HG02885 (cell line): ENCODE data around the gene COX19.
"Not testable (repeated sequence)": the region's sequence is repeated elsewhere in the genome, so short reads cannot be mapped to it uniquely, and the experiment has no call there.

Experiments
- ATAC-seq: cut with Tn5 transposase; IDR thresholded peaks from one replicate; pipeline ENCODE4 v1.9.1; 2021; ENCODE audit warnings: mild to moderate bottlenecking; ENCODE audit not compliant: unreplicated experiment, poor library complexity

Gene COX19

DNA sequence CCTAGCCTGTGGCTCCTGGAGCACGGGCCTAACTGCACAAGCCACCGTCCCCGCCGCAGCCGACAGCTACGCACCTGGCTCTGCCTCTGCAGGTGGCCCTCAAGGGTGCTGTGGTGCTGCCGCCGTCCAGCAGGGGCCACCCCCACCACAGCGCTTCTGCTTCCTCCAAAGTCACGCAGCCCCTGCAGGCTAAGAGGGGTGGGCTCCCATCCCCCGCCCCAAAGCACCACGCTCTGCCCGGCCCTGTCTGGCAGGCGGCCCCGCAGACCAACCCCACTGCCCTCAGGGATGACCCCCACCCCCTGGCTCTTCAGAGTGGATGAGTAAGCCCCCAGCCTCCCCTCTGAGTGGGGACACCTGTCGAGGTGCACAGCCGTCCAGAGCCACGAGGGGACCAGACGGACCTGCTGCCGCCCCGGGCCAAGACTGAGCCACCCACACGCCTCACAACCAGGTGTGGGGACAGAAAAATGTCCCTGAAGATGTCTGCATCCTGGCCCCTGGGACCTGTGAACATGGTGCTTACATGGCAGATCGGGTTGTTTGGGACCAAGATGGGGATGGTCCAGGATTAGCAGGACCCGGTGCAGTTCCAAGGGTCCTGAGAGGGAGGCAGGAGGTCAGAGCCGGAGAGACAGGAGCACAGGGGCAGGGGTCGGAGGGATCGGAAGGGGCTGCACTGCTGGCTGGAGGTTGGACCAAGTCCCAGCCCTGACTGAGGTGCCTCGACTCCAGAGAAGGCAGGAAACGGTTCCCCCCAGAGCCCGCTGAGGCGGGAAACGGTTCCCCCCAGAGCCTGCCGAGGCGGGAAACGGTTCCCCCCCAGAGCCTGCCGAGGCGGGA is 11.9 kb downstream of the COX19 start:
- ATAC-seq = no peak

DNA sequence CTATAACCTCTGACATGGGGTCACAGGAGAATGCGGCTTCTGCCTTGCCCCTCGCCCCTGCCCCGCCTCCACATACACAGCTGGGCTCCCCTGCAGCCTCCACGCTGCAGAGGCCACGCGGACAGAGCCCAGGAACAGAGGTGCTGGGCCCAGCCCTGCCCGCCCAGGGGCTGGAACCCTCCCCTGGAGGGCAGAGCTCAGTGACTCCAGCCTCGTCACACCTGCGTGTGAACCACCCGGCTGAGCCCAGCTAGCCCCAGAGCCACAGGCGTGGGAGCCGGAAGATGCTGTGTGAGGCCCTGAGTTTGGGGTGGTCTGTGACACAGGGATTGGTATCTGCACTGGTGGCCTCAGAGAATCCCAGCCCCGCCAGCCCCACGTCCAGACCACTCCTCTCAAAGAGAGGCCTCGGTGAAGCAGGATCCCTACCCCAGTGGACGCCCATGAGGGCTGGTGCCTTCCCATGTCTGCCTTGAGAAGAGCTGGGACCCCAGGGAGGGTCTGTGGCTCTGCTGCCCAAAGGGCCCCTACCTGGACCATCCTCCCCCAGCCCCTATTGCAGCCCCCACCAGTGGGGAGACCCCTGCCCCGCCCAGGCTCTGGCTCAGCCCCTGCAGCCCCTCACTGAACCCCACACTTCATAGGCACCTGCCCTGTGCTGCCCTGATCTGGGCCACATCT is 12.8 kb downstream of the COX19 start:
- no peak for ATAC-seq

DNA sequence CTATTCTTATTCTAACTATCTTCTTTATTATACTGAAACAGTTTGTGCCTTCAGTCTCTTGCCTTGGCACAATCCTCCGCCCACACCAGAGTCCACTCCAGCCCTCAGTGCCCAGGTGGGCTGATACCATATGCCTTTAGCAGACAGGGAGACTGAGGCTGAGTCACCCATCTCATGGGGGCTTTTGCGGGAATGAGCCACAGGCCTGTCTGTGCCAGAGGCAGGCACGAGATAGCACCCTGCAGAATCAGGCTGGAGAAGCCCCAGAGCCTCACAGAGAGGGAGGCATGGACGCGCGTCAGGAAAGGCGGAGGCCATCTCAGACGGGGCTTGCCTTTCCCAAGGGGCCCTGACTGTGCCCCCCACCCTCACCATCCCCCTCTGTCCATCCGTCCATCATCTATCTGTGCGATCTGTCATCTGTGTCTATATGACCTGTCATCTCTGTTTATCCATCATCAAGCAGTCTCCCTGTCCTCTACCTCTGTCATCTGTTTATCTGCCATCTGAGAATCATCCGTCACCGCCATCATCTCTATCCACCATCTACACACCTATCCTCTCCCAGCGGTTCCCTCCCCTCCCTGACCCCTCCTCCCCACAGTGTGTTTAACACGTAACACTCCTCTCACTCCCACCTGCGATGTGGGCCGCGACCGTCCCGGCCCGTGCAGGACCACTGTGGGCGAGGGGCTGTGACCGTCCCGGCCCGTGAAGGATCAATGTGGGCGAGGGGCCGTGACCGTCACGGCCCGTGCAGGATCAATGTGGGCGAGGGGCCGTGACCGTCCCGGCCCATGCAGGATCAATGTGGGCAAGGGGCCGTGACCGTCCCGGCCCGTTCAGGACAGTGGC is 13.6 kb downstream of the COX19 start:
- no peak for ATAC-seq

DNA sequence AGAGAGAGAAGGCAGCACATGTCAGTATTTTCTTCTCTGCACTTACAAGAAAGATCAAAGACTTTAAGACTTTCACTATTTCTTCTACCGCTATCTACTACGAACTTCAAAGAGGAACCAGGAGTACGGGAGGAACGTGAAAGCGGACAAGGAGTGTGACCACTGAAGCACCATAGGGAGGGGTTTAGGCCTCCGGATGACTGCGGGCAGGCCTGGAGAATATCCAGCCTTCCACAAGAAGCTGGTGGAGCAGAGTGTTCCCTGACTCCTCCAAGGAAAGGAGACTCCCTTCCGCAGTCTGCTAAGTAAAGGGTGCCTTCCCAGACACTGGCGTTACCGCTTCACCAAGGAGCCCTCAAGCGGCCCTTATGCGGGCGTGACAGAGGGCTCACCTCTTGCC is 14.4 kb downstream of the COX19 start:
- not testable (repeated sequence) for ATAC-seq

DNA sequence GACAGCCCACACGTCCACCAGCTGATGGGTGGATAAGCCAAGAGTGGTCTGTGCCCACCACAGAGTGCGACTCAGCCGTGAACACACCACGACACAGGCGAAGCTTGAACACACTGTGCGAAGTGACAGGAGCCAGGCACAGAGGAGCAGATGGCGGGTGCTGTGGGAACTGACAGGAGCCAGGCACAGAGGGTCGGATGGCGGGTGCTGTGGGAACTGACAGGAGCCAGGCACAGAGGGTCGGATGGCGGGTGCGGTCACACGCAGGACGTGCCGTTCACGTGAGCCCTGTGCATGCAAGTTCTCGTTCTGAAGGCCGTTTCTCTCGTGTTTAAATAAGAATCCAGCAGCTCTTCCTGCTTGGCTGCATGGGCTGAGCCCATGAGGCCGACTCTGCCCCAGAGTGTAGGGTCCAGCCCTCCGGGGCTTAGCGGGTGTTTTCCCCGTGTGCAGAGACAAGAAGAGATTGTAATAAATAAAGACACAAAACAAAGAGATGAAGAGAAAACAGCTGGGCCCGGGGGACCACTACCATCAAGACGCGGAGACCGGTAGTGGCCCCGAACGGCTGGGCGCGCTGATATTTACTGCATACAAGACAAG is 15.0 kb downstream of the COX19 start:
- no peak for ATAC-seq

DNA sequence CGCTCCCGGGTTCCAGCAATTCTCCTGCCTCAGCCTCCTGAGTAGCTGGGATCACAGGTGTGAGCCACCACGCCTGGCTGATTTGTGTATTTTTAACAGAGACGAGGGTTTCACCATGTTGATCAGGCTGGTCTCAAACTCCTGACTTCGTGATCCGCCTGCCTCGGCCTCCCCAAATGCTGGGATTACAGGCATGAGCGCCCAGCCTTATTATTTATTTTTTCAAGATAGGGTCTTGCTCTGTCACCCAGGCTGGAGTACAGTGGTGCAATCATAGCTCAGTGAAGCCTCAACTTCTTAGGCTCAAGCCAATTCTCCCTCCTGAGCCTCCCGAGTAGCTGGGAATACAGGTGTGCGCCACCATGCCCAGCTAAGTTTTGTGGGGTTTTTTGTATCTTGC is 15.6 kb downstream of the COX19 start:
- ATAC-seq = not testable (repeated sequence)

DNA sequence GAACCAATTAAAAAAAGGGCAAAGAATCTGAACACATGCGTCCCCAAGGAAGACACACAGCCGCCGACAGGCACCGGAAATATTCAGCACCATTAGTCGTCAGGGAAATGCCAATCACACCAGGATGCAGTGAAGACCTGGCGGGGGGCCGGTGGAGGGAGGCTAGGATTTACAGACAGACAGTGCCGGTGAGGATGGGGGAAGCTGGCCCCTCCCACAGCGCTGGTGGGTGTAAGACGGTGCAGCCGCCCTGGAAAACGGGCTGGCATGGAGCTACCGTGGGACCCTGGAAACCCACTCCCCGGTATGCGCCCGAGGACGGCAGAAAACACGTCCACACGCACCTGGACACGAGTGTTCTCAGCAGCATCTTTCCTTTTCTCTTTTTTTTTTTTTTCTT is 16.1 kb downstream of the COX19 start:
- no peak for ATAC-seq

DNA sequence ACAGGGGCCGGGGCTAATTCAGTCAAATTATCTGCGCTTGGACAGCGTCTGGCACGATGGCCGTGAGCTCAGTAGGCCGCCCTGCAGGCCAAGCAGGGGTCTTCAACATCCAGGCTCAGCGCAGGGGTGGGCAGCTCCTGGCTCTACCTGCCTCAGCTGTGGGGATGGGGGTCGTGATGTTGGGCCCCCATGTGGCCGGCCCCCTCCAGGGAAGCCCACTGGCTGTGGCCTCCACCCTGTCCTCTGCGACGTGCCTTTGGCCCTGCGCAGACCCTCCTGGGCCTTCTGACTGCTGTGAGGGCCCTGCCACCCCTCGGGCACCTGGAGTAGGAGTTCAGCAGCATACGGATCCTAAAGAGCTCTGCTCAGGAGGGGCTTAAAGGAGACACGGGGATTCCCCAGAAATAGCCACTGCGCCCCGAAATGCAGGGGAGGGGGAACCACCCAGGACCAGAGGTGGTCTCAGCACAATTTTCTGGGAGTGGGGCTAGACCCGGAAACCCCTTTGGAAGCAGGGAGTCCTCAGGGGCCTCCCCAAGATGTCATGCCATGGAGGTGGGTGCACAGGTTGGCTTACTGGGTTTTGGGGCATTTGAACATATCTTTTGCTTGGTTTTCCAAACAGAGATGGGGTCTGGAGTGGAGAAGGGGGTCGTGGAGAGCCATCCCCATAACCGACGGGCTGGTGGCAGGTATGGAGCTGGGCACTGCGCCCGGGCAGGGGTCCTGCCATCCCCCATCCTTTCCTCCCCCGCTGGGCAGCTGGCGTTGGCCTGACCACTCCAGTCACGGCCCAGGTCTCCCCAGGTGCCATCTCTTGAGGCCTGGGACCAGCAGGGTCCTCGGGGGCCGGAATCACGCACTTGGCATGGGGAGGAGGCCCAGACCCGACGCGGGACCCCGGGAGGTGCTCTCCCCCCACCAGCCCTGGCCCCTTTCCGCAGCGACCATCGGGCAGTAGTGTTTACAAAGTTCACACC is 16.8 kb downstream of the COX19 start:
- ATAC-seq = no peak

DNA sequence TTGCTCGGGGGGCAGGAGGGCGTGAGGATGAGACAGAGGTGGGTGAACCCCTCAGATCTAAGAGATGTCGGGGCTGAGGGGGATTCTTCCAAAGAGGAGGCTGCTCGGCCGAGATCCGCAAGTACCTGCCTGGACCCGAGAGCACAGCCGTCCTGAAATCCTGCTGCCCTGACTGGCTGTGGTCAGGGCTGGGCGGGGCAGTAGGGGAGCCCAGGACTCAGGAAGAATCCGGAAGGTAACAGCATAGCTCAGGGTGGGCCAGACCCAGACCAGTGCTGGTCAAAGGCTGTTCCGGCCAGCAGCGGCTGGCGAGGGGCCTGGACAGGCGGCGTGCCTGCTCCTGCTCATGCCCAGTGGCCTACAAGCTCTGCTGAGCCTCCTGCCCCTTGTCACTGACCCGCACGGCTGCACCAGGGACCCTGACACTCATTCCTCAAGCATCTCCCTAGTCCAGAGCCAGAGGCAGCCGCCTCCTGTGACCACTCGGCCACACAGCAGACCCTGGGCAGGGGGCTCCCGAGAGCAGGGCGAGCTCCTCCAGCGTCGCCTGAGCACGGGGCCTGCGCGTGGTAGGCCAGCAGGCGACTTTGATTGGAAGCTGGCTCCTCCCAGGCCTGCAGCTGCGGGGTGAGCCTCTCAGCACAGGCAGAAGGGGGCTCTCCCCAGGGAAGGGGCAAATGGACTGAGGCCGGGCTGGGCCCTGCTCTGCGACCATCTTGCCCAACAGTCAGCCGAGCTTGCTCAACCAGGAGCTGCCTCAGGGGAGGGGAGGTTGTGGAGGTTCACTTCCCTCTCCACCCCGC is 17.7 kb downstream of the COX19 start:
- no peak for ATAC-seq

DNA sequence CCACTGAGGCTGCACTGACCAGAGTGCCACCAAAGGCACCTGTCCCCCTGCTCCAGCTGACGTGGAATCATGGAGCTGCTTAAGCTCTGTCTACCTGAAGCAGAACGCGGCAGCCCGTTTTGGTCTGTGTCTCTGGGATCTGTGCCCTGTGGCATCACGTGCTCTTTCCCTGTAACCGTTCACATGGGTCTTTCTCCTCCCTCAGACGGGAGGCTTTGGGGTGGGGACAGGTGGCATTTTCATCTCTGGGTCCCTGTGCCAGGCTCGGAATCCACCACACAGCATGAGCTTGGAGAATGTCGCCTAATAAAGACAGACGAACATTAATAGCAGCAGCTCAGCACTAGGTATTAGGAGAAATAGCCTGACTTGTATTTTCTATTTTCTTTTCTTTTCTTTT is 19.3 kb downstream of the COX19 start:
- ATAC-seq = no peak

DNA sequence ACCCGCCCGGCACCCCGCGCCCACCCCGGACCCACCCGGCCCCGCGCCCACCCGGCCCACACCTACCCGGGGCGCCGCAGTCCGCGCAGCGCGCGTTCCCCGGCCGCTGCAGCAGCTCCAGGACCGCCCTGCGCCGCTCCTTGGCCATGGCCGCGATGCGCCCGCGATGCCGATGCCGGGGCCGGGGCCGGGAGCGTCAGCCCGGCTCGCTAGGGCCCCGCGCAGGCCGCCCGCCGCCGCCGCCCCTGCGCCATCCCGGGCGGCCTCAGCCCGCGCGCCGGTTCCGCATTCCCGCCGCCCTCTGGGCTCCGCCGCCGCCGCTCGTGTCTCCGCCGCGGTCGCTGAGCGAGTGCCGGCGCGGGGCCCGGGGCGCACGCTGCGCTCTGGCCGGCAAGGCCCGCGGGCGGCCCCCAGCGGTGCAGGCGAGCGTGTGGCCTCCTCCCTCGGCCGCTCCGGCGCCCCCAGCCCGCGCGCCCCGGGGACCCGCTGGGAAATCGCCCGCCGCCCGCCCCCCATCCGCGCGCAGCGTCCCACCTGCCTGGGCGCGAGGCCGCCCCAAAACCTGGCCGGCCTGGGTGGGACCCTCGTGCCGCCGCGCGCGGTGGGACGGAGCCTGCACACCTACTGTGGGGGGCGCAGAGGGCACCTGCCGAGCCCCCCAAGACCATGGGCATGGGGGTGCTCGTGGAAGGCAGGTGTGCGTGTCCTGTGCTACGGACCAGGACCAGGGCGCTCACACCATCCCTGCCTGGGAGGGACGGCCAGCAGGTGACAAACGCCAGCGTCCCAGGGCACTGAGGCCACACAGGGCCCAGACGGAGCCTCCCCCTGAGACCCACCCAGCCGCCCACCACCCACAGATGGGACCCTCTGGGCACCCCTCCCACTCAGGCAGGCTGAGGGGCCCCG is 20.8 kb downstream of the COX19 start, which contains the start of gene ADAP1:
Gene ADAP1, minus strand, starts transcription at position 351 of the 909 bp plus-strand sequence. Its CDS starts 203 bp downstream, at position 148.
- ATAC-seq = peak; percentile 67

DNA sequence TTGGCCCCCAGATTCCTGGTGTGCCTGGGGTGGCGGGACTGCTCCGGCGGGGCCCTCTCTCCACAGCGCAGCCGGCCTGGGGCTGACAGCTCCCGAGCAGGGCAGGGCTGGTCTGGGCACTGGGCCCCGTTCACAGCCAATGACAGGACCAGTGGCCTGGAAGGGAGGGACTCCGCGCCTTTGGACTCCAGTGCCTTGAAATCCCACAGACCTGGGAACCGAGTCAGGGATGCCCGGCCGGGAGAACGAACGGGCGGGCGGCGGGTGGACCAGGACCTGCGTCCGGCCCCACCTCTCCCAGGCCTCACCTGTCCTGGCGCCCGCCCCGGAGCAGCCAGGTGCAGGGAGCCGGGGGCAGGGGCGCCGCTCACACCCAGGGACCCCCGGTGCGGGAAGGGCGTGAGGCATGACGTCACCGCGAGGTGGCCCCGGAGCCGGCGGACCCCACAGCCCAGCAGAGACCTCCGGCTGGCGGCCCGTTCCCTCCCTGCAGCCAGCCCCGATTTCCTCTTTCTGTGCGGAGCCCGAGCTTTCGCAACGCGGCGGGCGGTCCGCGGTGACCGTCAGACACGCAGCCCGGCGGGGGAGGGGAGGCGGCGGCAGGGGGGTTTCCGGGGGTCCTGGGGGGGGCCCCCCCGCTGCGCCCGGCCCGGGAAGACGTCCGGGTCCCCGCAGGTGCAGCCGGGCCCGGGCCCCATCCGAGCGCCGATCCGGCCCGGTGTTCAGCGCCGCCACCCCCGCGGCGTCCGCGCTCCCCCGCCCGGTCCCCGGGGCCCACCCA is 21.6 kb downstream of the COX19 start:
- ATAC-seq = peak; percentile 34

DNA sequence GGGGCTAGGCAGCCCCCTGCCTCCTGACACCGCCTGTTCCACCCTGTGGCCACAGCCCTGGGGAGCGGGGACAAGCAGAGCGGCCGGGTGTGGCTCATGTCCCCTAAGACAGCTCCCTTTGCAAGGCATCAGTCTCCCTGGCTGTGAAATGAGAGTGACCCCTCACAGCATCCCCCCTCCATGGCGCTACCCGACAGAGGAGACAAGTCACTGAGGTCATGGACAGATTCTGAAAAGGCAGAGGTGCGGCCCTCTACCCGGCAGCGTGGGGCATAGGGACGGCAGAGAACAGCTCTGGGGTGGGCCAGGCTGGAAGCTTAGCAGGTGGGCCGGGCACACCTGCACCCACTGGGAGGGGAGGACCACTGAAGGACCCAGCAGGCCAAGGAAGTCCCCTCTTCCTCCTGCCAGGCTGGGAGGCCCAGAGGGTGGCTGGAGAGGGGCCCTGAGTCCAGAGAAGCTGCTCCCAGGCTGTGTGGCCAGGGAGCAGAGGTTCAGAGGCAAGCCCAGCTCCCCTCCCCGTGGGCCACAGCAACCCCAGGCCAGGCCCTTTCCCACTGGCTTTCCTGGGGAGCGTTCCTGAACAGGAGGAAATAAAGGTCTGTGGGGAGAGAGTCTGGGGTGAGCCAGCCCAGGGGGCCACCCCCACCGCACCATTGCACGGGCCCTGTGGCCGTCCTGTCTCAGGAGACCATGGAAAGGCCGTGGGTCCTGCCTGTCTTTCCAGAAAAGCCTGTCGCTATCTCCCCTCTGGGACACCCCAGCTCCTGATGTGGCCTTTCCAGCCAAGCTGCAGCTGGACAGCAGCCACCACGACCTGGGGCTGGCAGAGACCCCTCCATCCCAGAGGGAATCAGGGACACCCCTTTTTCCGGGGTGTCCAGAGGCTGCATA is 22.6 kb downstream of the COX19 start:
- ATAC-seq = no peak

DNA sequence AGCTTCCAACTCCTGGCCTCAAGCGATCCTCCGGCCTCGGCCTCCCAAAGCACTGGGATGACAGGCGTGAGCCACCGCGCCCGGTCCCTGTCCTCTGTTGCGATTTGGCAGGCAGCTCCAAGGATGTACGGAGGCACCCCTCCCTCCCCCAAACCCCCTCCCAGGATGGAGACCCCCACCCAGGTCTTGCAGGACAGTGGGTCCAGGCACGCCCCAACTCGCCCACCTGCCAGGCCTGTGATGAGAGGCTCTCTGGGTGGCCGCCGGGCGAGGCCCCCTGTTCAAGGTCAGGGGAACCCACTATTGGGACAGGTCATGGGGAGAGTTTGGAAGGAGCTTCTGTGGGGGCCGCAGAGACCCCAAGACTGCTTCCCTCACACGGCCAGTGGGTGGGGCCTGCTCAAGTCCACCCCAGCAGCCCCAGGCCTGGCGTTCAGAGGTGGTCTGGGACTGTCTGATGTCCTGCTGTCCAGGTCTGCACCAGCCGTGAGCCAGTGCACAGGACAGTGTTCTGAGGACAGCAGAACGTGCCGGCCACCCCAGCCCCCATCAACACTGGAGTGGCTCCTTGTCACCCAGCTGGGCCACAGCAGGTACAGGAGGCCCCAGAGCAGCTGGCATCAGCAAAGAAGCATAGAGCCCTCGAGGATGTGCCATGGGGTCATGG is 23.3 kb downstream of the COX19 start:
- ATAC-seq = no peak
